Esophagus muscularis mucosa (tissue), 4 donors: ENCODE results near the gene NFATC4. TPM values are rescaled to one million over a fixed set of nuclear protein-coding genes. Genes with fewer than 3 reads are reported as not detected.

ENCODE experiments used
- DNase-seq: peaks from one replicate; pipeline ENCODE4 v3.0.0-alpha.2; 2017; ENCODE audit errors: extremely low spot score
- H3K27ac ChIP-seq, 4 donors: fragments of 200-600 bp; sonication (generic); replicated peaks in 1 of 4; 1 replicate in 3 of 4; 2 replicates in 1 of 4; pipeline ENCODE4 v1.5.1; 2016 to 2019; ENCODE audit warnings: mild to moderate bottlenecking in 1 of 4
- H3K27me3 ChIP-seq, 4 donors: fragments of 200-600 bp; sonication (generic); one replicate each; pipeline versions ENCODE4 v1.5.1 to v1.6.0; 2016 to 2019
- H3K36me3 ChIP-seq, 4 donors: fragments of 200-600 bp; sonication (generic); one replicate each; pipeline ENCODE4 v1.5.1; 2016 to 2019
- H3K4me1 ChIP-seq, 4 donors: fragments of 200-600 bp; sonication (generic); one replicate each; pipeline ENCODE4 v1.5.1; 2016 to 2019
- H3K4me3 ChIP-seq, 4 donors: fragments of 200-600 bp; sonication (generic); 1 replicate in 2 of 4; 2 replicates in 2 of 4; pipeline ENCODE4 v1.5.1; 2016 to 2019; ENCODE audit warnings: mild to moderate bottlenecking in 4 of 4, moderate library complexity in 1 of 4
- H3K9me3 ChIP-seq, 4 donors: fragments of 200-600 bp; sonication (generic); 1 replicate in 3 of 4; 2 replicates in 1 of 4; pipeline ENCODE4 v1.5.1; 2016 to 2019
- CTCF ChIP-seq, 3 experiments: fragments of 200-600 bp in 2 of 3; fragments of 450-650 bp in 1 of 3; sonication (generic) in 2 of 3; IDR thresholded peaks; one replicate each; pipeline ENCODE4 v1.5.1; 2017 to 2019; ENCODE audit warnings: antibody characterized with exemption in 3 of 3, mild to moderate bottlenecking in 2 of 3, moderate library complexity in 1 of 3
- EP300 ChIP-seq: sonication (generic); formaldehyde crosslinking; IDR thresholded peaks from one replicate; pipeline ENCODE4 v1.6.1; 2017; ENCODE audit warnings: antibody characterized with exemption
- POLR2A ChIP-seq: fragments of 450-650 bp; IDR thresholded peaks from one replicate; pipeline ENCODE4 v1.6.1; 2017; ENCODE audit warnings: antibody characterized with exemption, moderate library complexity, mild to moderate bottlenecking, low read depth
- POLR2AphosphoS5 ChIP-seq, 2 donors: sonication (generic); formaldehyde crosslinking; IDR thresholded peaks; one replicate each; pipeline ENCODE4 v1.6.1; 2017; ENCODE audit warnings: antibody characterized with exemption in 2 of 2
- WGBS: methylation state at CpG from one replicate; pipeline ENCODE4 v1.1.5; 2018; 5-methylcytosine and 5-hydroxymethylcytosine counted together
- intact Hi-C: fragments of 100-400 bp; cut with DNase I; formaldehyde crosslinking; loops from one replicate; pipeline ENCODE4 v1.15.1; 2023
- total RNA-seq, 4 donors: library from RNA; depleted of rRNA; stranded (reverse); fragments of >200 nt; gene quantifications; one replicate each; pipeline versions ENCODE4 v1.1.0 to v1.2.1, GENCODE V29; 2016

Gene NFATC4
- total RNA-seq, 4 donors from 2014 or later = 38.8 to 65.2 (median 48.3) TPM

GRCh38 chr14:24329073-24329663, 38.8 kb upstream of the NFATC4 start:
- peaks cover 23 to 36% (median 29%) of the 10 kb centered on the region in 4 donors for H3K4me1 ChIP-seq
- H3K4me3 ChIP-seq = no peak overlapping the region
- H3K36me3 ChIP-seq = peaks cover 0 to 54% (median under 1%) of the 10 kb centered on the region in 4 donors
- peaks cover 0 to 25% (median 7%) of the 10 kb centered on the region in 4 donors for H3K27me3 ChIP-seq
- intact Hi-C loops = no loop called here
- H3K9me3 ChIP-seq = no peaks in the 10 kb centered on the region
- no peak for DNase-seq
- H3K27ac ChIP-seq = peak overlapping the region in 1 of 4 donors; percentile 9
- WGBS = 74% methylated on average over 7 of the region's 12 CpGs
- no peak for TF ChIP-seq CTCF (IDR thresholded peaks at IDR 0.05)
- no peak for TF ChIP-seq POLR2AphosphoS5 (IDR thresholded peaks at IDR 0.05)
- no peak for TF ChIP-seq POLR2A
- TF ChIP-seq EP300 = no peak

GRCh38 chr14:24329736-24330135, 38.2 kb upstream of the NFATC4 start:
- TF ChIP-seq CTCF (IDR thresholded peaks at IDR 0.05) (no peak), POLR2A (no peak), POLR2AphosphoS5 (IDR thresholded peaks at IDR 0.05) (peak in 1 of 2 donors; percentile 29), EP300 (no peak)
- H3K27me3 ChIP-seq = peaks cover 0 to 31% (median 13%) of the 10 kb centered on the region in 4 donors
- peaks cover 0 to 50% (median 0%) of the 10 kb centered on the region in 4 donors for H3K36me3 ChIP-seq
- no peaks in the 10 kb centered on the region for H3K9me3 ChIP-seq
- peaks cover 28 to 42% (median 34%) of the 10 kb centered on the region in 4 donors for H3K4me1 ChIP-seq
- no peak for DNase-seq
- no peak overlapping the region for H3K4me3 ChIP-seq
- H3K27ac ChIP-seq = no peak overlapping the region
- no CpG with 5 or more reads among the region's 9 CpGs for WGBS
- intact Hi-C loops = no loop called here

- intact Hi-C loops = no loop called here
- 100% methylated on average over 4 of the region's 10 CpGs for WGBS
- Histone ChIP-seq H3K27ac (no peak overlapping the region), H3K4me3 (no peak overlapping the region), H3K27me3 (peaks cover 0 to 45% (median 21%) of the 10 kb centered on the region in 4 donors), H3K9me3 (no peaks in the 10 kb centered on the region), H3K36me3 (peaks cover 0 to 37% (median 0%) of the 10 kb centered on the region in 4 donors), H3K4me1 (peaks cover 32 to 54% (median 41%) of the 10 kb centered on the region in 4 donors)
- no peak for DNase-seq
- TF ChIP-seq POLR2AphosphoS5 (IDR thresholded peaks at IDR 0.05) = no peak
Measured at GRCh38 chr14:24330973-24331674, 36.9 kb upstream of the NFATC4 start.

GRCh38 chr14:24331731-24332267, 36.2 kb upstream of the NFATC4 start:
- H3K27me3 ChIP-seq = peaks cover 0 to 50% (median 21%) of the 10 kb centered on the region in 4 donors
- H3K36me3 ChIP-seq = peaks cover 0 to 36% (median 0%) of the 10 kb centered on the region in 4 donors
- H3K9me3 ChIP-seq = no peaks in the 10 kb centered on the region
- no peak overlapping the region for H3K27ac ChIP-seq
- no peak for DNase-seq
- peaks cover 32 to 54% (median 41%) of the 10 kb centered on the region in 4 donors for H3K4me1 ChIP-seq
- 49% methylated on average over 8 of the region's 26 CpGs for WGBS
- no peak for TF ChIP-seq EP300
- TF ChIP-seq POLR2A = no peak
- TF ChIP-seq POLR2AphosphoS5 (IDR thresholded peaks at IDR 0.05) = no peak
- TF ChIP-seq CTCF (IDR thresholded peaks at IDR 0.05) = no peak
- intact Hi-C loops = loop anchor here (2.0 kb wide), 1 partner anchor 105 kb away; no protein-coding TSS in a partner anchor
- H3K4me3 ChIP-seq = peak overlapping the region in 1 of 4 donors; percentile 40
